Body of pancreas (tissue), 4 donors: ENCODE data around the gene RBMS2.

Experiments
- POLR2A ChIP-seq, 3 donors: fragments of 450-650 bp; IDR thresholded peaks; one replicate each; pipeline ENCODE4 v1.6.1; 2016; ENCODE audit warnings: antibody characterized with exemption in 3 of 3, mild to moderate bottlenecking in 2 of 3
- TF ChIP-seq, protein P1 (sequence below), 7 experiments: fragments of 450-650 bp in 4 of 7; fragments of 200-600 bp in 3 of 7; sonication (generic) in 3 of 7; IDR thresholded peaks; one replicate each; pipeline ENCODE4 v1.5.1; 2016 to 2019; ENCODE audit warnings: antibody characterized with exemption in 7 of 7

- TF ChIP-seq POLR2A (IDR thresholded peaks at IDR 0.05): no peak
- TF ChIP-seq, protein P1, sequence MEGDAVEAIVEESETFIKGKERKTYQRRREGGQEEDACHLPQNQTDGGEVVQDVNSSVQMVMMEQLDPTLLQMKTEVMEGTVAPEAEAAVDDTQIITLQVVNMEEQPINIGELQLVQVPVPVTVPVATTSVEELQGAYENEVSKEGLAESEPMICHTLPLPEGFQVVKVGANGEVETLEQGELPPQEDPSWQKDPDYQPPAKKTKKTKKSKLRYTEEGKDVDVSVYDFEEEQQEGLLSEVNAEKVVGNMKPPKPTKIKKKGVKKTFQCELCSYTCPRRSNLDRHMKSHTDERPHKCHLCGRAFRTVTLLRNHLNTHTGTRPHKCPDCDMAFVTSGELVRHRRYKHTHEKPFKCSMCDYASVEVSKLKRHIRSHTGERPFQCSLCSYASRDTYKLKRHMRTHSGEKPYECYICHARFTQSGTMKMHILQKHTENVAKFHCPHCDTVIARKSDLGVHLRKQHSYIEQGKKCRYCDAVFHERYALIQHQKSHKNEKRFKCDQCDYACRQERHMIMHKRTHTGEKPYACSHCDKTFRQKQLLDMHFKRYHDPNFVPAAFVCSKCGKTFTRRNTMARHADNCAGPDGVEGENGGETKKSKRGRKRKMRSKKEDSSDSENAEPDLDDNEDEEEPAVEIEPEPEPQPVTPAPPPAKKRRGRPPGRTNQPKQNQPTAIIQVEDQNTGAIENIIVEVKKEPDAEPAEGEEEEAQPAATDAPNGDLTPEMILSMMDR (IDR thresholded peaks at IDR 0.05): no peak
Measured at GRCh38 chr12:56631790-56632700, 110.4 kb downstream of the RBMS2 start.
